HG02884 (cell line): Measurements from ENCODE around the gene OS9.
A peak's percentile ranks its signal among the peaks of the same experiment; 100 is the strongest.

Experiments used
- ATAC-seq: cut with Tn5 transposase; IDR thresholded peaks from one replicate; pipeline ENCODE4 v1.9.1; 2021; ENCODE audit warnings: mild to moderate bottlenecking, moderate library complexity; ENCODE audit not compliant: unreplicated experiment

Gene OS9

DNA sequence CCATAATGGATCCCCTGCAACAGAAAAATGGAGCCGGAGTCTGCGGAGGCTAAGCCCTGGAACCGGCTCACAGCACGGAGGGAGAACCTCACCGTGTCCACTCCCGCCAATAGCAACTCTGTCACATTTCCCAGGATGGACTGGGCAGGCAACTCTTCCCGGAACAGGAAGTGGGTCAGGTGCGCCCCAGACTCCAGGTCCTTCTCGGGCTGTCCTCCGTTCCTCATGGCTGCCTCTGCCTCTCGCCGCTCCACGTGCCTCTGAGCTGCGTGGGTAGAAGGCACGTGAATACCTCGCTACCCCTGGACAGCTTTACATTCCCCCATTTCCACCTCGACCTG is 70.7 kb downstream of the OS9 start:
- ATAC-seq: no peak

DNA sequence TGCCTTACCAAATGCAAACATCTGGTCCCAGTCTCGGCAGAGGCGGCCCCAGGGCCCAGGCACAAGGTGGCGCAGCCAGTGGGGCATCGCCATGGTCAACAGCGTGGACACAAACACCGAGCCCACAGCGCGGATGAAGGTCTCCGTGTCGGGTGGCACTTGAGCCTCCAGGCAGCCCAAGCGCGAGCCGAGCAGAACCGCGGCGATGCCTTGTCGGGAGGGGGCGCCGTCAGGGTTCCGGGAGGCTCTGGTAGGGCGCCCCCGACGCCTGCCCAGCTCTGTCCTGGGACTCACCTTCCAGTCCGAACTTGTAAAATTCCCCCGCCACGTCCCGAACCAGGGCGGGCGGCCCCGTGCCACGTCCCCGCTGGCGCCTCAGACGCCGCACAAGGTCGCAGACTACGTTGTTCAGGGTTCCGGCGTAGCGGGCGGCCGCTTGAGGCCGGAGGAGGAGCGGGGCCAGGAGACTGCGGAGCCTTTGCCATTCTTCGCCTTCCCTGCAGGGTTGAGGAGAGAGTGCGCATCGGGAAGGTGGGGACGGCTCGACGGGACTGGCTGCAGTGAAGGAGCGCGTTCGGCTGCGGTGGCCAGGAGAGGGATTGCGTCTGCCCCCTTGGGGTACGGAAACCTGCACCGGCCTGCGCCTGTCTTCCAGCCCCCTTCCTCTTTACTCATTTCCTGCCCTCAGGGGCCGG is 71.2 kb downstream of the OS9 start:
- ATAC-seq: peak; percentile 46

- no peak for ATAC-seq
Observed at GRCh38 chr12:57765698-57766463, 71.9 kb downstream of the OS9 start.

DNA sequence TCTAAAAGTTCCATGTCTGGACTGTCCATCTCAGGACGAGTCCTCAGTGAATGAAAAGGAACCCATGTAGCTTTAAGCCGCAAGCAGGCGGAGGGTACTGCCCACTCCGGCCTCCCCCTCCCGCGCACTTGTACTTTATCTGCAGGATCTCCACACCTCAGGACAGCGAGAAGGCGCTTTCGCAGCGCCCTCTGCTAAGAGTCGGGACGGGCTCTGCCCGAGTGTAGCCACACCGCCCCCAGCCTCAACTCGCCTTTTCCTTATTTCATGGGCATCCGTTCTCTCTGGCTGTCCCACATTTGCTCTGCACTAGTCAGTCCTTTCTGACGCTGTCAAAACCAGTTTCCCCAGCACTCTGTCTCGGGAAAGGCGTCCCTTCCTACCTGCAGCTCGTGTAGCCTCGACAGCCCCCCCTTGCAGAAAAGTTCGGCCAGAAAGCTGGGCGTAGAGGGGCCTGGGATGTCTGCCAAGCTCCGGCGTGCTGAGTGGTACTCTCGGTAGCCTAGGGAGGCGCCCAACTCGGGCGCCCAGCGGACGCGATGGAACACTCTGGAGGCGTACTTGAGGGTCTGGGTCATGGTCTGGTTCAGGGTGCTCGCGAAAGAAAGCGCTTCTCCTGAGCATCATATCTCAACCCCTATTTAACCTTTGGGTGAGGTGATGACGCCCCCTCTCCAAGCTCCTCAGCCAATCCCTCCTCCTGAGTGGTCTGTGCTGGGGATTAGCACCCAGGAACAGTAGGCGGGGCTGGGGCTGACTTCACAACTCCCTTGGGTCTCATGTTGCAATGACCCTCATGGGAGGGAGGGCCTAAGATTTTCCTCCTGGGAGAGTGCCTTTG is 72.8 kb downstream of the OS9 start, which contains the start of gene CYP27B1:
TSS of gene CYP27B1 (minus strand) at position 615 of the 841 bp plus-strand sequence. CDS start at position 578, 37 bp downstream.
- no peak for ATAC-seq

- no peak for ATAC-seq
Observed at GRCh38 chr12:57767305-57767698, 73.4 kb downstream of the OS9 start.

DNA sequence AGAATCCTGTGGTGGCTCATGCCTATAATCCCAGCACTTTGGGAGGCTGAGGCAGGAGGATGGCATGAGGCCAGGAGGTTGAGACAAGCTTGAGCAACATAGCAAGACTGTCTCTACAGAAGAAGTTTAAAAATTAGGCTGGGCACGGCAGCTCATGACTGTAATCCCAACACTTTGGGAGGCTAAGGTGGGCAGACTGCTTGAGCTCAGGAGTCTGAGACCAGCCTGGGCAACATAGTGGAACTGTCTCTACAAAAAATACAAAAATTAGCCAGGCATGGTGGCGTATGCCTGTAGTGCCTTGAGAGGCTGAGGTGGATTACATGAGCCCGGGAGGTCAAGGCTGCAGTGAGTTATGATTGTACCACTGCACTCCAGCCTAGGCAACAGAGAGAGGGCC is 73.9 kb downstream of the OS9 start:
- ATAC-seq: no peak

DNA sequence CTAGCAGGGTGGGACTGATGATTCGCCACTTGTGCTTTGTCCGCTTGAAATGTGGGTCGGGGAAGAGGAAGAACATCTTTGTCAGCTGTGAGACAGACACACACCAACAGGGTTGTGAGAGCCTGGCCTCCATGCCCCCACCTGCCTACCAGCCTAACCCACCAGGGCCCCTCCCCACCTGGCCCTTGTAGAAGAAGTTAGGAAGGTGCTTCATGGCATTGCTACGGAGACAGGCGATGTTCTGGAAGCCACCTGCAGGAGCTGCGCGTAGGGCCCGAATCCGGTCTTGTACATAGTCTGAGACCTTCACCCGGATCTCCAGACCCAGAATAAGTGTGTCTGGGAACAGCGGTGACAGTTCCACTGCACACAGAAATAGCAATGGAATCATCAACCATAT is 75.7 kb downstream of the OS9 start:
- ATAC-seq: no peak

- ATAC-seq: no peak
Observed at GRCh38 chr12:57770734-57771133, 76.8 kb downstream of the OS9 start.
